K562 (cell line): ENCODE results near the gene LMOD1. TPM values are rescaled to one million over a fixed set of nuclear protein-coding genes. Genes with fewer than 3 reads are reported as not detected.

Experiments used
- ATAC-seq: fragments of 200-7000 bp; cut with Tn5 transposase; 3 replicates; pipeline ENCODE4 v1.9.1; 2020; ENCODE audit warnings: moderate library complexity
- BruUV-seq: library from RNA; stranded (reverse); fragments of 400-500 nt; replicated peaks from 2 replicates; lab custom pipeline; 2021; lab: Mats Ljungman, UMichigan
- CTCF ChIA-PET: fragments of 300-600 bp; formaldehyde crosslinking; extraction: SDS; loops from one replicate; lab custom pipeline; 2021; ENCODE audit warnings: low intra/inter-chr PET ratio; lab: Yijun Ruan, JAX
- POLR2A ChIA-PET: fragments of 300-600, 350-650 bp; sonication (Branson Sonifier 250); formaldehyde crosslinking; extraction: SDS; loops from one replicate; lab custom pipeline; 2021; ENCODE audit warnings: antibody characterized with exemption, inconsistent platforms; lab: Yijun Ruan, JAX
- DNase-seq, 4 experiments: peaks; one replicate each; pipeline versions ENCODE4 v3.0.0 to v3.0.0-alpha.2; 2011 to 2018; ENCODE audit warnings: low spot score in 3 of 4, mixed read lengths in 3 of 4; ENCODE audit errors: extremely low read depth in 1 of 4
- FAIRE-seq: peaks from 2 replicates; lab custom pipeline; 2011; peaks lifted over from hg19 to GRCh38; lab: Jason Lieb, UNC
- H2AFZ ChIP-seq: 2 replicates; pipeline ENCODE4 v1.6.0; 2011; ENCODE audit warnings: low read depth, low read length, control low read depth, inconsistent platforms
- H3K27ac ChIP-seq: fragments of 200-600 bp; 3 replicates; pipeline ENCODE4 v1.8.0; 2011; ENCODE audit warnings: low read depth, mild to moderate bottlenecking, control low read depth, inconsistent platforms, low read length, moderate library complexity, mixed read lengths; ENCODE audit errors: extremely low read depth
- H3K27me3 ChIP-seq, 2 experiments: fragments of 300-600 bp in 1 of 2; 2 replicates in 1 of 2; 3 replicates in 1 of 2; pipeline versions ENCODE4 v1.6.0 to v1.8.0; 2011; ENCODE audit warnings: inconsistent platforms in 2 of 2, low read length in 2 of 2, mild to moderate bottlenecking in 1 of 2, mixed read lengths in 1 of 2, moderate library complexity in 1 of 2; ENCODE audit not compliant: control insufficient read depth in 2 of 2, insufficient read depth in 2 of 2
- H3K36me3 ChIP-seq: fragments of 300-600 bp; 3 replicates; pipeline ENCODE4 v1.8.0; 2011; ENCODE audit warnings: mild to moderate bottlenecking, low read length, inconsistent platforms; ENCODE audit not compliant: control insufficient read depth, insufficient read depth
- H3K4me1 ChIP-seq, 2 experiments: fragments of 200-600 bp in 1 of 2; replicated peaks in 1 of 2; 2 replicates in 1 of 2; 3 replicates in 1 of 2; pipeline versions ENCODE4 v1.5.1 to v1.8.0; 2011; ENCODE audit warnings: inconsistent platforms in 2 of 2, low read length in 2 of 2, mild to moderate bottlenecking in 1 of 2, mixed read lengths in 1 of 2, moderate library complexity in 1 of 2; ENCODE audit not compliant: control insufficient read depth in 2 of 2, insufficient read depth in 2 of 2
- H3K4me2 ChIP-seq: 2 replicates; pipeline ENCODE4 v1.6.1; 2011; ENCODE audit warnings: low read length, control low read depth, inconsistent platforms, mixed read lengths; ENCODE audit not compliant: insufficient read depth
- H3K4me3 ChIP-seq: fragments of 200-600 bp; sonication (generic), shearing (Covaris generic); 2 replicates; pipeline ENCODE4 v1.5.1; 2016; ENCODE audit warnings: control low read depth, inconsistent platforms
- H3K79me2 ChIP-seq: fragments of 200-600 bp; 3 replicates; pipeline ENCODE4 v1.8.0; 2011; ENCODE audit warnings: low read length, inconsistent platforms; ENCODE audit not compliant: control insufficient read depth, insufficient read depth
- H3K9ac ChIP-seq, 2 experiments: 2 replicates each; pipeline versions ENCODE4 v1.6.0 to v1.6.1; 2011; ENCODE audit warnings: low read depth in 2 of 2, low read length in 2 of 2, control low read depth in 1 of 2, inconsistent platforms in 1 of 2, mild to moderate bottlenecking in 1 of 2, mixed read lengths in 1 of 2; ENCODE audit not compliant: insufficient read depth in 1 of 2
- H3K9me1 ChIP-seq: one replicate; pipeline ENCODE4 v1.6.0; 2011; ENCODE audit warnings: inconsistent platforms, mild to moderate bottlenecking, low read length, moderate library complexity; ENCODE audit not compliant: control insufficient read depth, insufficient read depth
- H3K9me3 ChIP-seq: replicated peaks from 2 replicates; pipeline ENCODE4 v1.5.1; 2011; ENCODE audit warnings: low read depth, low read length, inconsistent platforms; ENCODE audit not compliant: control insufficient read depth, insufficient read depth
- H4K20me1 ChIP-seq: replicated peaks from 2 replicates; pipeline ENCODE4 v1.6.1; 2011; ENCODE audit warnings: low read length, inconsistent platforms, mixed read lengths; ENCODE audit not compliant: control insufficient read depth, insufficient read depth
- BRD4 ChIP-seq: fragments of 200-600 bp; sonication (generic); IDR thresholded peaks from 2 replicates; pipeline ENCODE4 v1.6.1; 2017; ENCODE audit warnings: inconsistent platforms
- CC2D1A ChIP-seq: fragments of 450-650 bp; IDR thresholded peaks from 2 replicates; pipeline ENCODE4 v1.6.1; 2017; ENCODE audit warnings: mild to moderate bottlenecking
- CGGBP1 ChIP-seq: fragments of 250-450 bp; sonication (Bioruptor Pico); IDR thresholded peaks from 2 replicates; pipeline ENCODE4 v1.9.0; 2021; ENCODE audit warnings: mild to moderate bottlenecking
- FOXP4 ChIP-seq: sonication (generic); formaldehyde crosslinking; IDR thresholded peaks from 2 replicates; pipeline ENCODE4 v1.8.0; 2022; ENCODE audit warnings: mild to moderate bottlenecking, missing genetic modification reagents, borderline replicate concordance
- POU5F1 ChIP-seq: fragments of 150-350 bp; IDR thresholded peaks from 2 replicates; pipeline ENCODE4 v1.6.1; 2014; ENCODE audit warnings: borderline replicate concordance, low read length, low read depth, mild to moderate bottlenecking; ENCODE audit not compliant: partially characterized antibody
- SFPQ ChIP-seq: fragments of 200-400 bp; formaldehyde crosslinking; IDR thresholded peaks from 2 replicates; pipeline ENCODE4 v1.6.1; 2017; ENCODE audit warnings: mild to moderate bottlenecking, low read depth, low read length, moderate library complexity
- TRIM24 ChIP-seq, 2 experiments: fragments of 450-650 bp; IDR thresholded peaks; 2 replicates each; pipeline ENCODE4 v1.6.1; 2016
- ZBTB17 ChIP-seq: fragments of 450-650 bp; formaldehyde crosslinking; IDR thresholded peaks from 2 replicates; pipeline ENCODE4 v1.4.0; 2020; ENCODE audit warnings: mild to moderate bottlenecking
- ZBTB34 ChIP-seq: fragments of 250-450 bp; sonication (Bioruptor Pico); IDR thresholded peaks from 2 replicates; pipeline ENCODE4 v1.8.0; 2021; ENCODE audit warnings: mild to moderate bottlenecking, moderate library complexity
- ZBTB43 ChIP-seq: sonication (generic); formaldehyde crosslinking; IDR thresholded peaks from 2 replicates; pipeline ENCODE4 v1.8.0; 2023; ENCODE audit warnings: mild to moderate bottlenecking, missing genetic modification reagents
- ZNF263 ChIP-seq: sonication (generic); formaldehyde crosslinking; IDR thresholded peaks from 2 replicates; pipeline ENCODE4 v1.8.0; 2022; ENCODE audit warnings: mild to moderate bottlenecking, missing genetic modification reagents, borderline replicate concordance
- ZNF561 ChIP-seq: fragments of 450-650 bp; formaldehyde crosslinking; conservative IDR thresholded peaks from 2 replicates; pipeline ENCODE4 v1.4.0; 2020; ENCODE audit warnings: mild to moderate bottlenecking, moderate library complexity
- ZNF586 ChIP-seq: fragments of 450-650 bp; formaldehyde crosslinking; conservative IDR thresholded peaks from 2 replicates; pipeline ENCODE4 v1.4.0; 2020; ENCODE audit warnings: mild to moderate bottlenecking, moderate library complexity
- ZNF644 ChIP-seq: fragments of 200-800 bp; sonication (Bioruptor generic); IDR thresholded peaks from 2 replicates; pipeline ENCODE4 v1.6.1; 2016; ENCODE audit warnings: low read depth, missing genetic modification characterization, missing compliant biosample characterization
- WGBS: fragments of 100-300 bp; shearing (Covaris generic); methylation state at CpG from one replicate; pipeline ENCODE4 v1.1.6; 2016; ENCODE audit warnings: low coverage, mixed read lengths; ENCODE audit not compliant: insufficient coverage; ENCODE audit errors: missing lambda C conversion rate; 5-methylcytosine and 5-hydroxymethylcytosine counted together
- in situ Hi-C: fragments of 300-500 bp; cut with MboI; formaldehyde crosslinking; loops from 4 replicates; pipeline ENCODE4 v1.15.0; 2018; ENCODE audit warnings: inconsistent platforms, mixed read lengths
- intact Hi-C: fragments of 100-400 bp; cut with micrococcal nuclease; formaldehyde crosslinking; loops from 2 replicates; pipeline ENCODE4 v1.14.2; 2022
- polyA plus RNA-seq, 8 experiments: library from polyadenylated mRNA; depleted of rRNA in 4 of 8; stranded (reverse) in 5 of 8; unstranded in 3 of 8; fragments of >200 nt; fragmentation: Nextera tagmentation in 2 of 8; fragmentation: Illumina TruSeq in 1 of 8; extraction: Ambion mirVana in 2 of 8; extraction: Trizol in 1 of 8; gene quantifications; 2 replicates each; pipeline versions ENCODE4 v1.2.1 to v1.2.3, GENCODE V29; 2011 to 2014; ENCODE audit warnings: inconsistent platforms in 1 of 8, missing spikeins in 1 of 8
- total RNA-seq, 7 experiments: library from RNA; depleted of rRNA in 6 of 7; stranded (reverse); fragments of >200 nt in 6 of 7; fragmentation: Illumina TruSeq in 2 of 7; extraction: Trizol in 2 of 7; gene quantifications; 2 replicates each; pipeline versions ENCODE4 v1.2.1 to v1.2.3, GENCODE V29; 2011 to 2021; ENCODE audit warnings: low replicate concordance in 1 of 7

LMOD1 gene
- total and polyA plus RNA-seq, 9 of the 15 experiments (the other 6 are each of a cell fraction or from before 2014, with no cell fraction given): 0.03 to 0.54 (median 0.38) TPM; not detected in 1

GRCh38 chr1:201883786-201884185 lies 62.6 kb downstream of the LMOD1 start:
- BruUV-seq: no TSS peak
- no peak for TF ChIP-seq TRIM24 (IDR thresholded peaks at IDR 0.05)
- 0 out of 2 replicates have a peak, but pooled peaks have one; percentile 48 for TF ChIP-seq FOXP4
- TF ChIP-seq ZBTB34 (CRISPR knock-in tag): no peak
- no peak for TF ChIP-seq CC2D1A
- TF ChIP-seq ZNF644 (tag): no peak
- TF ChIP-seq ZBTB43 (CRISPR knock-in tag): 0 out of 2 replicates have a peak, but pooled peaks have one; percentile 70
- TF ChIP-seq ZNF586 (CRISPR knock-in tag): 0 out of 2 replicates have a peak, but pooled peaks have one; percentile 42
- no peak for TF ChIP-seq CGGBP1 (CRISPR knock-in tag)
- peak; percentile 64 for TF ChIP-seq ZBTB17 (CRISPR knock-in tag)
- TF ChIP-seq BRD4: no peak
- TF ChIP-seq SFPQ: no peak
- TF ChIP-seq ZNF561 (CRISPR knock-in tag): no peak
- no peak for TF ChIP-seq POU5F1
- peak; percentile 54; the same call in 1 of the 2 replicates for TF ChIP-seq ZNF263 (CRISPR knock-in tag)

More at GRCh38 chr1:201883786-201884185, 62.6 kb downstream of the LMOD1 start:
- H3K36me3 ChIP-seq: peaks cover 3% of the 10 kb centered on the region; the same call in 1 of the 3 replicates
- H3K79me2 ChIP-seq: no peaks in the 10 kb centered on the region
- peak overlapping the region; percentile 10 for H3K4me2 ChIP-seq
- H3K4me3 ChIP-seq: no peak overlapping the region
- peaks cover 41 to 55% of the 10 kb centered on the region in 2 experiments for H3K4me1 ChIP-seq
- no peaks in the 10 kb centered on the region for H3K27me3 ChIP-seq
- peak overlapping the region; percentile 43; the same call in 2 of the 3 replicates for H3K27ac ChIP-seq
- ATAC-seq: peak; percentile 47
- WGBS: 7% methylated on average over 7 of the region's 7 CpGs
- H4K20me1 ChIP-seq: no peaks in the 10 kb centered on the region
- in situ Hi-C loops (no loop called here), intact Hi-C loops (loop anchor here (5.0 kb wide), 3 partner anchors 56 to 351 kb away; partner anchors contain the start of gene IPO9)
- peak overlapping the region; percentile 62 for H2AFZ ChIP-seq
- H3K9me1 ChIP-seq: no peaks in the 10 kb centered on the region
- peak; percentile 49 for FAIRE-seq
- peak; percentile 42 to 69 (median 52) for DNase-seq
- H3K9me3 ChIP-seq: no peaks in the 10 kb centered on the region
- peak overlapping the region; percentile 22 to 28; a peak in 3 of 4 replicates for H3K9ac ChIP-seq
- POLR2A ChIA-PET: interaction anchor here (0.6 to 2.5 kb wide), 12 partner anchors 8 to 132 kb away, joined by 3 to 10 read pairs (median 4); partner anchors contain the start of gene TIMM17A
- CTCF ChIA-PET: no interaction called here
